Neural progenitor cell (in vitro differentiated cells): ENCODE measurements around the gene VWA3A. TPM values are rescaled to one million over a fixed set of nuclear protein-coding genes. Genes with fewer than 3 reads are reported as not detected.

Experiments used
- DNase-seq: peaks from one replicate; pipeline ENCODE4 v3.0.0-alpha.2; 2016; ENCODE audit warnings: low spot score
- H2AFZ ChIP-seq: fragments of 200-600 bp; sonication (generic); replicated peaks from 2 replicates; pipeline ENCODE4 v1.6.1; 2016; ENCODE audit warnings: antibody characterized with exemption
- H3F3A ChIP-seq: fragments of 200-600 bp; sonication (generic); 2 replicates; pipeline ENCODE4 v1.6.1; 2016; ENCODE audit warnings: antibody characterized with exemption, low read depth
- H3K27ac ChIP-seq: fragments of 200-600 bp; sonication (generic); 2 replicates; pipeline ENCODE4 v1.5.1; 2016; ENCODE audit warnings: mild to moderate bottlenecking
- H3K27me3 ChIP-seq: fragments of 200-600 bp; sonication (generic); 2 replicates; pipeline ENCODE4 v1.6.1; 2016; ENCODE audit warnings: mild to moderate bottlenecking, moderate library complexity
- H3K36me3 ChIP-seq: fragments of 200-600 bp; sonication (generic); 2 replicates; pipeline ENCODE4 v1.5.1; 2016
- H3K4me1 ChIP-seq: fragments of 200-600 bp; sonication (generic); 2 replicates; pipeline ENCODE4 v1.6.1; 2016; ENCODE audit warnings: mixed run types
- H3K4me2 ChIP-seq: fragments of 200-600 bp; sonication (generic); 2 replicates; pipeline ENCODE4 v1.6.1; 2016
- H3K4me3 ChIP-seq: fragments of 200-600 bp; sonication (generic); 2 replicates; pipeline ENCODE4 v1.5.1; 2016
- H3K79me2 ChIP-seq: fragments of 200-600 bp; sonication (generic); 2 replicates; pipeline ENCODE4 v1.6.1; 2016; ENCODE audit warnings: low read depth
- H3K9ac ChIP-seq: fragments of 200-600 bp; sonication (generic); 2 replicates; pipeline ENCODE4 v1.6.1; 2016
- H3K9me3 ChIP-seq: fragments of 200-600 bp; sonication (generic); 2 replicates; pipeline ENCODE4 v1.5.1; 2016; ENCODE audit warnings: low read depth
- H4K20me1 ChIP-seq: fragments of 200-600 bp; sonication (generic); 2 replicates; pipeline ENCODE4 v1.6.1; 2016; ENCODE audit warnings: low read depth
- H3K27ac Mint-ChIP-seq: 3 replicates; pipeline ENCODE4 v1.8.0; 2021; ENCODE audit warnings: mixed read lengths
- H3K27me3 Mint-ChIP-seq: 2 replicates; pipeline ENCODE4 v1.8.0; 2022; ENCODE audit warnings: low read depth, mild to moderate bottlenecking, inconsistent platforms, moderate library complexity, mixed read lengths; ENCODE audit not compliant: insufficient read depth
- H3K36me3 Mint-ChIP-seq: 3 replicates; pipeline ENCODE4 v1.8.0; 2021; ENCODE audit warnings: mixed read lengths
- H3K4me1 Mint-ChIP-seq: 3 replicates; pipeline ENCODE4 v1.8.0; 2021; ENCODE audit warnings: mixed read lengths
- H3K4me3 Mint-ChIP-seq: 3 replicates; pipeline ENCODE4 v1.8.0; 2021; ENCODE audit warnings: mild to moderate bottlenecking, moderate library complexity, mixed read lengths
- H3K9me3 Mint-ChIP-seq: 3 replicates; pipeline ENCODE4 v1.8.0; 2020; ENCODE audit warnings: mixed read lengths
- EZH2 ChIP-seq: fragments of 200-600 bp; sonication (generic); IDR thresholded peaks from 2 replicates; pipeline ENCODE4 v1.6.1; 2017; ENCODE audit warnings: antibody characterized with exemption, mild to moderate bottlenecking, moderate library complexity
- EZH2phosphoT487 ChIP-seq: fragments of 200-600 bp; sonication (generic); IDR thresholded peaks from 2 replicates; pipeline ENCODE4 v1.6.1; 2017; ENCODE audit warnings: antibody characterized with exemption
- total RNA-seq: library from RNA; depleted of rRNA; stranded (reverse); fragments of >200 nt; gene quantifications from 2 replicates; pipeline ENCODE4 v1.2.3, GENCODE V29; 2015; ENCODE audit warnings: low replicate concordance
- TF ChIP-seq, protein P1 (sequence below): fragments of 200-600 bp; sonication (generic); IDR thresholded peaks from 2 replicates; pipeline ENCODE4 v1.5.1; 2017; ENCODE audit warnings: antibody characterized with exemption, mild to moderate bottlenecking

Gene VWA3A
- total RNA-seq, 1 donor from 2014 or later = 1.0 TPM

DNA sequence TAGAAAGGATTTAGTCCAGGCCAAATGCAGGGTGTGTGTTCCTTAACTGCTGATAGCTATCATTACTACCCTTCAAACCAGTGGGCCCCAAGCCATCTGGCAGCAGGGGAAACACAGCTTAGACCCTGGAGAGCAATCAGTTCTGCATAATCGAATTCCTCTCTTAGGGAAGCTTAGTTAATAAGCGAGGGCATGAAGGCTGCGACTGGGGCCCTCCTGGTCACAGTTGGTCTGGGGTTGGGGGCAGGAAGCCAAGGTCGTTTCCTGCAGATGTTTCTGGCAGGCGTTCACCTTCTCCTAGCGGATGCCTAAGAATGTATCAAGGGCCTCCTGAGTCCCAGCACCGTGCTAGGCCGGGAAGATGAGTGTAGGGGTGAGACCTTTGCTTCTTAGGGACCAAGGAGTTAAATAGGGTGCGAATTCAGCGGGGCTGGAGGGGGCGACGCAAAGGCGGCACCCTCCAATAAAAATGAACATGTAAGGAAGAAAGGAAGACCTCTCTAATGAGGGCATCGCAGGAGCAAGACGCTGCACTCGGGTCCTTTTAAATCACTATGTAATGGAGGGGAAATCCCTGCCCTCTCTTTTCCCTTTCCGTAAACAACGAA lies 97.2 kb downstream of the VWA3A start:
- no peaks in the 10 kb centered on the region for H3K9me3 Mint-ChIP-seq
- Histone ChIP-seq H3K9me3 (no peaks in the 10 kb centered on the region), H3K36me3 (no peaks in the 10 kb centered on the region), H3K27me3 (peaks cover 16% of the 10 kb centered on the region), H3F3A (peaks cover 9% of the 10 kb centered on the region), H3K4me2 (peak overlapping the region; percentile 82), H3K27ac (no peak overlapping the region), H3K9ac (no peak overlapping the region), H3K4me1 (peaks cover 4% of the 10 kb centered on the region), H3K4me3 (peak overlapping the region; percentile 70), H3K79me2 (no peaks in the 10 kb centered on the region), H2AFZ (peak overlapping the region; percentile 21), H4K20me1 (peaks cover 10% of the 10 kb centered on the region)
- H3K27ac Mint-ChIP-seq = no peak overlapping the region
- H3K4me1 Mint-ChIP-seq = peaks cover 19% of the 10 kb centered on the region
- no peaks in the 10 kb centered on the region for H3K36me3 Mint-ChIP-seq
- peaks cover 10% of the 10 kb centered on the region for H3K27me3 Mint-ChIP-seq
- no peak for DNase-seq
- H3K4me3 Mint-ChIP-seq = peak overlapping the region; percentile 91
- TF ChIP-seq EZH2phosphoT487 (no peak), EZH2 (no peak)
- TF ChIP-seq, protein P1, sequence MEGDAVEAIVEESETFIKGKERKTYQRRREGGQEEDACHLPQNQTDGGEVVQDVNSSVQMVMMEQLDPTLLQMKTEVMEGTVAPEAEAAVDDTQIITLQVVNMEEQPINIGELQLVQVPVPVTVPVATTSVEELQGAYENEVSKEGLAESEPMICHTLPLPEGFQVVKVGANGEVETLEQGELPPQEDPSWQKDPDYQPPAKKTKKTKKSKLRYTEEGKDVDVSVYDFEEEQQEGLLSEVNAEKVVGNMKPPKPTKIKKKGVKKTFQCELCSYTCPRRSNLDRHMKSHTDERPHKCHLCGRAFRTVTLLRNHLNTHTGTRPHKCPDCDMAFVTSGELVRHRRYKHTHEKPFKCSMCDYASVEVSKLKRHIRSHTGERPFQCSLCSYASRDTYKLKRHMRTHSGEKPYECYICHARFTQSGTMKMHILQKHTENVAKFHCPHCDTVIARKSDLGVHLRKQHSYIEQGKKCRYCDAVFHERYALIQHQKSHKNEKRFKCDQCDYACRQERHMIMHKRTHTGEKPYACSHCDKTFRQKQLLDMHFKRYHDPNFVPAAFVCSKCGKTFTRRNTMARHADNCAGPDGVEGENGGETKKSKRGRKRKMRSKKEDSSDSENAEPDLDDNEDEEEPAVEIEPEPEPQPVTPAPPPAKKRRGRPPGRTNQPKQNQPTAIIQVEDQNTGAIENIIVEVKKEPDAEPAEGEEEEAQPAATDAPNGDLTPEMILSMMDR = no peak

DNA sequence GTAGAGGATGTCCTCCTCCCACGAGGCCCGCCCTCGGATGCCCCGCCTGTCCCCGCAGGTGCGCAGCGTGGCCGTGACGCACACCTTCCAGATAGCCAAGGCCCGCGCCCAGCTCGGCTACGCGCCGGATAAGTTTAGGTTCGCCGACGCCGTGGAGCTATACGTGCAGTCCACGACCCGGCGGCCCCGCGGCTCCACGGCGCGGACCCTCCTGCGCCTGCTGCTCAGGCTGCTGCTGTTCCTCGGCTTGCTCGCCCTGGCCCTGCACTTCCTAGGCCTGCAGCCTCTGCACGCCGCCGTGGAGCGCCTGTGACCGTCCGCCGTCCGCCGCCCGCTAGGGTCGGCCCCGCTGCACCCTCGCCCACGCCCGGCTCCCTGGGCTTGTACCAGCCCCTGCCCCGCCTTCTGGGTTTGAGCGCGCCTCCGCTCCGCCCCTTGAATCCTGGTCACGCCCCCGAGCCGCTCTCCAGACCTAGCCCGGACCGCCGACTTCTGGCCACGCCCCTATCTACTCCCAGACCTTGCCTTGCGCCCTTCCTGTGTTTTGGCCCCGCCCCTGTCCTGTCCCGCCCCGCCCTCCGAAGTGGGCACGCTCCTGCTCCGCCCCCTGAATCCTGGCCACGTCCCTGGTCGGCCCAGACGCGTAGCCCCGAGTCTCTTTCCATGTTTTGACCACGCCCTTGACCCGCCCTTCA lies 97.9 kb downstream of the VWA3A start:
- Mint-ChIP-seq H3K9me3 (peaks cover under 1% of the 10 kb centered on the region), H3K36me3 (no peaks in the 10 kb centered on the region), H3K4me3 (peak overlapping the region; percentile 91), H3K27me3 (peaks cover 16% of the 10 kb centered on the region), H3K27ac (no peak overlapping the region), H3K4me1 (peaks cover 24% of the 10 kb centered on the region)
- peaks cover 4% of the 10 kb centered on the region for H3K4me1 ChIP-seq
- peak overlapping the region; percentile 70 for H3K4me3 ChIP-seq
- no peaks in the 10 kb centered on the region for H3K36me3 ChIP-seq
- peak overlapping the region; percentile 82 for H3K4me2 ChIP-seq
- H3K9me3 ChIP-seq = no peaks in the 10 kb centered on the region
- no peak overlapping the region for H3K27ac ChIP-seq
- H4K20me1 ChIP-seq = peaks cover 10% of the 10 kb centered on the region
- peak overlapping the region; percentile 21 for H2AFZ ChIP-seq
- TF ChIP-seq, protein P1 = no peak
- TF ChIP-seq EZH2phosphoT487 (no peak), EZH2 (peak; percentile 49)
- H3F3A ChIP-seq = peaks cover 9% of the 10 kb centered on the region
- H3K27me3 ChIP-seq = peaks cover 16% of the 10 kb centered on the region
- no peak overlapping the region for H3K9ac ChIP-seq
- no peaks in the 10 kb centered on the region for H3K79me2 ChIP-seq
- no peak for DNase-seq

DNA sequence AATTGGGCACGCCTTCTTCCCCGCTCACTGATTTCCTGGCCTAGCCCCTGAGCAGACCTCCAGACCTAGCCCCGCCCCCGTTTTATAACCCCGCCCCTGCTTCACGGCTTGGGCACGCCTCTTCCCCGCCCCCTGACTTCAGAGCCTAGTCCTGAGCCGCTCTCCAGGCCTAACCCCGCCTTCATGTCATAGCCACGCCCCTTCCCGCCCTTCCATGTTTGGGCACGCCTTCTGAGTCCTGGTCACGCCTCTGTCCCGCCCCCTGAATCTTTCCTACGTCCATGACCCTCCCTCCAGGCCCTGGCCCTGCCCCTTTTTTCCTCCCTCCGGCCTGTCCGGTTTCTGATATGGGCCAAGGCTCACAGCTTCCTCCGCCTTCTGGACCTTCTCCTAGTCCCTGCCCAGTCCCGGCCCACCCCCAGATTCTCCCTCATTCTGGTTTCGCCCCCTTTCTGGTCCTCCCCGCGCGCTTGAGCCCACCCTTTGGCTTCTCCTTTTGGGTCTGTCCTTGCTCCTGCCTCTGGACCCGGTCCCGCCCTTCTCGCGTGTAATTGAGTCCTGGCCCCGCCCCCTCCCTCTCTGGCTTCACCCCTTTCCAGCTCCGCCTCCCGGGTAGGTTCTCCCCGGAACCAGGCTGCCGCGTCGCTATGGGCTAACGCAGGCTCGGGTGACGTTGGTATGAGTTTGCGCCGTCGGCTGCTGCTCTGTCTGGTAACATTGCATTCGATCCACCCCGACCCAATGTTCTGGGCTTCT lies 98.6 kb downstream of the VWA3A start:
- peak overlapping the region; percentile 26 for H2AFZ ChIP-seq
- H3K9ac ChIP-seq = no peak overlapping the region
- H3K9me3 ChIP-seq = no peaks in the 10 kb centered on the region
- H3K4me3 Mint-ChIP-seq = peak overlapping the region; percentile 91
- peaks cover 6% of the 10 kb centered on the region for H3K9me3 Mint-ChIP-seq
- peaks cover 10% of the 10 kb centered on the region for H4K20me1 ChIP-seq
- peaks cover 4% of the 10 kb centered on the region for H3K36me3 Mint-ChIP-seq
- H3F3A ChIP-seq = peaks cover 9% of the 10 kb centered on the region
- no peaks in the 10 kb centered on the region for H3K79me2 ChIP-seq
- H3K4me1 Mint-ChIP-seq = peaks cover 29% of the 10 kb centered on the region
- TF ChIP-seq EZH2 (no peak), EZH2phosphoT487 (no peak)
- TF ChIP-seq, protein P1 = no peak
- no peaks in the 10 kb centered on the region for H3K36me3 ChIP-seq
- peak overlapping the region; percentile 87 for H3K27ac Mint-ChIP-seq
- H3K27ac ChIP-seq = no peak overlapping the region
- peaks cover 4% of the 10 kb centered on the region for H3K4me1 ChIP-seq
- peaks cover 20% of the 10 kb centered on the region for H3K27me3 Mint-ChIP-seq
- peak overlapping the region; percentile 70 for H3K4me2 ChIP-seq
- DNase-seq = peak; percentile 99
- peak overlapping the region; percentile 70 for H3K4me3 ChIP-seq
- H3K27me3 ChIP-seq = peaks cover 16% of the 10 kb centered on the region
